AG10803 (cell line): Measurements from ENCODE around the gene ZNF84.

Source experiments
- DNase-seq: peaks from one replicate; pipeline ENCODE4 v3.0.0; 2010; ENCODE audit warnings: low read depth
- H3K4me3 ChIP-seq: 2 replicates; pipeline ENCODE4 v1.5.1; 2011; ENCODE audit warnings: mild to moderate bottlenecking, low read length, control low read depth
- TF ChIP-seq, protein P1 (sequence below): conservative IDR thresholded peaks from 2 replicates; pipeline ENCODE4 v1.5.1; 2011; ENCODE audit warnings: mild to moderate bottlenecking, low read length, control low read depth, inconsistent platforms

The ZNF84 gene

DNA sequence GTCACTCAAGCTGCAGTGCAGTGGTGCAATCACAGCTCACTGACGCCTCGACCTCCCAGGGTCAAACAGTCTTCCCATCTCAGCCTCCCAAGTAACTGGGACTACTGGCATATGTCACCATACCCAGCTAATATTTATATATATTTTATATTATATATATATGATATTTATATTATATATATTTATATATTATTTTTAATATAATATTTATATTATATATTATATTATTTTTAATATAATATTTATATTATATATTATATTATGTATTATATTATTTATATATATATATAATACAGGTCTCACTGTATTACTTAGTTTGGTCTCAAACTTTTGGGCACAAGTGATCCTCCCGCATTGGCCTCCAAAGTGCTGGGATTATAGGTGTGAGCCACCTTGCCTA lies 9.4 kb downstream of the ZNF84 start:
- DNase-seq = no peak
- TF ChIP-seq, protein P1, sequence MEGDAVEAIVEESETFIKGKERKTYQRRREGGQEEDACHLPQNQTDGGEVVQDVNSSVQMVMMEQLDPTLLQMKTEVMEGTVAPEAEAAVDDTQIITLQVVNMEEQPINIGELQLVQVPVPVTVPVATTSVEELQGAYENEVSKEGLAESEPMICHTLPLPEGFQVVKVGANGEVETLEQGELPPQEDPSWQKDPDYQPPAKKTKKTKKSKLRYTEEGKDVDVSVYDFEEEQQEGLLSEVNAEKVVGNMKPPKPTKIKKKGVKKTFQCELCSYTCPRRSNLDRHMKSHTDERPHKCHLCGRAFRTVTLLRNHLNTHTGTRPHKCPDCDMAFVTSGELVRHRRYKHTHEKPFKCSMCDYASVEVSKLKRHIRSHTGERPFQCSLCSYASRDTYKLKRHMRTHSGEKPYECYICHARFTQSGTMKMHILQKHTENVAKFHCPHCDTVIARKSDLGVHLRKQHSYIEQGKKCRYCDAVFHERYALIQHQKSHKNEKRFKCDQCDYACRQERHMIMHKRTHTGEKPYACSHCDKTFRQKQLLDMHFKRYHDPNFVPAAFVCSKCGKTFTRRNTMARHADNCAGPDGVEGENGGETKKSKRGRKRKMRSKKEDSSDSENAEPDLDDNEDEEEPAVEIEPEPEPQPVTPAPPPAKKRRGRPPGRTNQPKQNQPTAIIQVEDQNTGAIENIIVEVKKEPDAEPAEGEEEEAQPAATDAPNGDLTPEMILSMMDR = no peak
- H3K4me3 ChIP-seq = no peak overlapping the region

DNA sequence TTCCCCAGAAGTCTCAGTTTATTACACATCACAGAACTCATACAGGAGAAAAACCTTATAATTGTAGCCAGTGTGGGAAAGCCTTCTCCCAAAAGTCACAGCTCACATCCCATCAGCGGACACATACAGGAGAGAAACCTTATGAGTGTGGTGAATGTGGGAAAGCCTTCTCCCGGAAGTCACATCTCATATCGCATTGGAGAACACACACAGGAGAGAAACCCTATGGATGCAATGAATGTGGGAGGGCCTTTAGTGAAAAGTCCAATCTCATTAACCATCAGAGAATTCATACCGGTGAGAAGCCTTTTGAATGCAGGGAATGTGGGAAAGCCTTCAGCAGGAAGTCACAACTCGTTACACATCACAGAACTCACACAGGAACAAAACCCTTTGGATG lies 20.1 kb downstream of the ZNF84 start:
- DNase-seq = no peak
- no peak overlapping the region for H3K4me3 ChIP-seq
- TF ChIP-seq, protein P1 = no peak

DNA sequence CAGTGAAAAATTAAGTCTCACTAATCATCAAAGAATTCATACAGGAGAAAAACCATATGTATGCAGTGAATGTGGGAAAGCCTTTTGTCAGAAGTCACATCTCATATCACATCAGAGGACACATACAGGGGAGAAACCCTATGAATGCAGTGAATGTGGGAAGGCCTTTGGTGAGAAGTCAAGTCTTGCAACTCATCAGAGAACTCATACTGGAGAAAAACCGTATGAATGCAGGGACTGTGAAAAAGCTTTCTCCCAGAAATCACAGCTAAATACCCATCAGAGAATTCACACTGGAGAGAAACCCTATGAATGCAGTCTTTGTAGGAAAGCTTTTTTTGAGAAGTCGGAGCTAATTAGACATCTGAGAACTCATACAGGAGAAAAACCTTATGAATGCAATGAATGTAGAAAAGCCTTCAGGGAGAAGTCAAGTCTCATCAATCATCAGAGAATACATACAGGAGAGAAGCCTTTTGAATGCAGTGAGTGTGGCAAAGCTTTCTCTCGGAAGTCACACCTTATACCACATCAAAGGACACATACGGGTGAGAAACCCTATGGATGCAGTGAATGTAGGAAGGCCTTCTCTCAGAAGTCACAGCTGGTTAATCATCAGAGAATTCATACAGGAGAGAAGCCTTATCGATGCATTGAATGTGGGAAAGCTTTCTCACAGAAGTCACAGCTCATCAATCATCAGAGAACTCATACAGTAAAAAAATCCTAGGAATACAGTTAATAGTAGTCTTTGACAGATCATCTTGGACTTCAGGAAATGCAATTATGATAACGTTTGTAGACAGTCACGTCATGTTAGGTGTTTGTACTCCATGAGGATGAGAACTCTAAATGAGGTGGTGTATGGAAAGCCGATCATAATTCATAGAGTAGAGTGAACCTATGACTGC lies 21.1 kb downstream of the ZNF84 start:
- TF ChIP-seq, protein P1 = no peak
- no peak overlapping the region for H3K4me3 ChIP-seq
- DNase-seq = no peak

DNA sequence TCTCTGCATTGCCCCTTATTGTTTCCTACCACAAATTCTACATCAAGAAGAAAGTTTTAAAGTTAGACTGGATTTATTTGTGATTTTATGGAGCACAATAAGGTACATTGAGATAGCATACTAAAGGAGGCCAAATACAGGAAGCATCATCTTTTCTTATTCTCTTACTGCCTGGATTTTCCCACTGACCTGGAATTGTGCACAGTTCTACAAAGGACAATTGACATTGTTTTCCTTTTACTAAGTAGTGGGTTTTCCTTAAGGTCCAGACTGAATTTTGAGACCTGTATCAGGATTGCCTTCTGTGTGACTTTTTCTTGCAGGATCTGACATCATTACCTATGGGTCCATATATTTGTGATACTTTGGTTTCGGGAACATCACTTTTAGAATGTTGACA lies 24.6 kb downstream of the ZNF84 start:
- TF ChIP-seq, protein P1 = no peak
- H3K4me3 ChIP-seq = no peak overlapping the region
- DNase-seq = no peak

DNA sequence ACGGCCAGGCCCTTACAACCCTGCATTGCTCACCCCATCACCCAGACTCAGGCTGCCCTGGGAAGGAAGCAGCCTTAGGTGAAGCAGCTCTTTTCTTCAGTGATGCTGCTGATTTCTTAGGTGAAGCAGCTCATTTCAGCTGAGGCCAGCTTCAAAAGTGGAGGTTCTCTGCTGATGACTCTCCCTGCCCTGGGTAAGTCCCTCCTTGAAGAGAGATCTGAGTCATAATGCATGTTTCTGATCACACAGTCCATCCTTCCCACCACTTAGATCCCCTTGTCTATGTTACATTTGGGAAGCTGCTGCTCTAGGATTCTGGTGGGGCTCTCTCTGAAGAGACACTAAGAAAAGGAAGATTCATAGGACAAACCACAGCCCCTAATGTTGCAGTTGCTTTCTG lies 26.2 kb downstream of the ZNF84 start:
- no peak overlapping the region for H3K4me3 ChIP-seq
- DNase-seq = no peak
- TF ChIP-seq, protein P1 = no peak

DNA sequence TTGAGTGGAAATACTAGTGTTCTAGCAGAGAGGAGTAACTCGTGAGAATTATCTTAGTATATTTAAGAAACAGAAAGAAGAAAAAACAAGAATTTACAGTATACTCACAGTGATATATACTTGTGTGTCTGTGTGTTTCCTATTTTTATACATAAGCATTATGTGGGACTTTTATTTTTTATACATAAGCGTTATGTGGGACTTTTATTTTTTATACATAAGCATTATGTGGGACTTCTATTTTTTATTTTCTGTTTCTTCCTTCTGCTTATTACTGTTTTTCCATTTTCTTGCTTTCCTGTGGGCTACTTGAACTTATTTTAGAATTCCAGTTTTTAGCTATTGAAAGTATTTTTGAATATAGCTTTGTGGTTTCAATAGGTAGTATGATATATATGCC lies 36.5 kb downstream of the ZNF84 start:
- TF ChIP-seq, protein P1 = no peak
- DNase-seq = no peak
- no peak overlapping the region for H3K4me3 ChIP-seq

DNA sequence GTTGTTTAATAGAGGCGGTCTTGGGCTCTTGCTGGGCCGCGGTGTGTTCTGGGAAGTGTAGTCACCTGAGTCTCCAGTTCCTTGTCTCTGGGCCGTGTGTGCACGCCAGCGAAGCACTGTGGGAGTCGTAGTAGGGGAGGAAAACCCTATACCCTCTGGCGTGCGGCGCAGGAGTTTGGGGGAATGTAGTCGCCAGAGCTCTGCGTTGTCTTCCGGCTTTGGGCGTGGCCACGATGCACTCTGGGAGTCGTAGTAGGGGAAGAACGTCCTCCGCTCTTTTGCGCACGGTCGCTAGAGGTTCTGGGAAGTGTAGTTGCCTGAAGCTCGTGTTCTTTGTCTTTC lies 42.7 kb downstream of the ZNF84 start:
- TF ChIP-seq, protein P1 = no peak
- peak; percentile 99 for DNase-seq
- peak overlapping the region; percentile 93 for H3K4me3 ChIP-seq
